Body of pancreas (tissue), 4 donors: Measurements from ENCODE around the gene PODXL. TPM values are rescaled to one million over a fixed set of nuclear protein-coding genes. Genes with fewer than 3 reads are reported as not detected.
"Not testable (repeated sequence)": the region's sequence is repeated elsewhere in the genome, so short reads cannot be mapped to it uniquely, and the experiment has no call there.

Experiments
- ATAC-seq: fragments of 150-250 bp; one replicate; pipeline ENCODE4 v1.9.1; 2016
- DNase-seq, 4 donors: peaks; one replicate each; pipeline ENCODE4 v3.0.0-alpha.2; 2019
- H3K27ac ChIP-seq, 4 donors: fragments of 200-600 bp; sonication (generic); 1 replicate in 3 of 4; 2 replicates in 1 of 4; pipeline versions ENCODE4 v1.5.1 to v1.6.1; 2016 to 2019; ENCODE audit warnings: mild to moderate bottlenecking in 1 of 4, mixed read lengths in 1 of 4, moderate library complexity in 1 of 4
- H3K27me3 ChIP-seq, 2 donors: fragments of 200-600 bp; sonication (generic); one replicate each; pipeline ENCODE4 v1.6.0; 2016; ENCODE audit warnings: mild to moderate bottlenecking in 1 of 2
- H3K36me3 ChIP-seq, 2 donors: fragments of 200-600 bp; sonication (generic); replicated peaks in 1 of 2; 2 replicates each; pipeline ENCODE4 v1.5.1; 2016; ENCODE audit warnings: low read depth in 2 of 2; ENCODE audit not compliant: insufficient read depth in 1 of 2
- H3K4me1 ChIP-seq: fragments of 200-600 bp; sonication (generic); one replicate; pipeline ENCODE4 v1.6.0; 2016
- H3K4me3 ChIP-seq, 2 donors: fragments of 200-600 bp; sonication (generic); 1 replicate in 1 of 2; 2 replicates in 1 of 2; pipeline ENCODE4 v1.5.1; 2016 to 2019
- H3K9me3 ChIP-seq, 3 donors: fragments of 200-600 bp; sonication (generic); 1 replicate in 2 of 3; 2 replicates in 1 of 3; pipeline ENCODE4 v1.5.1; 2016
- CTCF ChIP-seq, 7 experiments: fragments of 450-650 bp in 4 of 7; fragments of 200-600 bp in 3 of 7; sonication (generic) in 3 of 7; IDR thresholded peaks; one replicate each; pipeline ENCODE4 v1.5.1; 2016 to 2019; ENCODE audit warnings: antibody characterized with exemption in 7 of 7
- POLR2A ChIP-seq, 3 donors: fragments of 450-650 bp; IDR thresholded peaks; one replicate each; pipeline ENCODE4 v1.6.1; 2016; ENCODE audit warnings: antibody characterized with exemption in 3 of 3, mild to moderate bottlenecking in 2 of 3
- WGBS, 2 donors: methylation state at CpG; one replicate each; pipeline ENCODE4 v1.1.5; 2017; 5-methylcytosine and 5-hydroxymethylcytosine counted together
- intact Hi-C: fragments of 100-400 bp; cut with DNase I; formaldehyde crosslinking; loops from one replicate; pipeline ENCODE4 v1.15.1; 2023
- total RNA-seq, 2 donors: library from RNA; depleted of rRNA; stranded (reverse); fragments of >200 nt; gene quantifications; one replicate each; pipeline ENCODE4 v1.1.0, GENCODE V29; 2016

The PODXL gene
- total RNA-seq, 2 donors from 2014 or later, result 36.9 to 106 TPM

GRCh38 chr7:131467788-131468187 is 88.6 kb downstream of the PODXL start:
- peaks cover 0 to 21% of the 10 kb centered on the region in 2 donors for H3K36me3 ChIP-seq
- ATAC-seq, result no peak
- 91 to 95% methylated on average over 5 of the region's 5 CpGs for WGBS, 2 donors

GRCh38 chr7:131466735-131467365 is 89.6 kb downstream of the PODXL start:
- Histone ChIP-seq H3K9me3 (no peaks in the 10 kb centered on the region), H3K27ac (no peak overlapping the region), H3K4me1 (no peaks in the 10 kb centered on the region), H3K4me3 (no peak overlapping the region), H3K27me3 (no peaks in the 10 kb centered on the region), H3K36me3 (peaks cover 0 to 21% of the 10 kb centered on the region in 2 donors)
- ATAC-seq (no peak), DNase-seq (no peak)
- 93 to 96% methylated on average over 12 of the region's 12 CpGs for WGBS, 2 donors
- intact Hi-C loops, result no loop called here
- TF ChIP-seq CTCF (IDR thresholded peaks at IDR 0.05) (no peak), POLR2A (IDR thresholded peaks at IDR 0.05) (no peak)

More at GRCh38 chr7:131467788-131468187, 88.6 kb downstream of the PODXL start:
- Histone ChIP-seq H3K9me3 (no peaks in the 10 kb centered on the region), H3K4me3 (no peak overlapping the region), H3K4me1 (no peaks in the 10 kb centered on the region), H3K27ac (no peak overlapping the region), H3K27me3 (no peaks in the 10 kb centered on the region)
- no peak for DNase-seq
- TF ChIP-seq CTCF (IDR thresholded peaks at IDR 0.05) (no peak), POLR2A (IDR thresholded peaks at IDR 0.05) (no peak)
- intact Hi-C loops, result no loop called here

GRCh38 chr7:131462715-131463114 is 93.7 kb downstream of the PODXL start:
- H3K9me3 ChIP-seq, ATAC-seq, H3K4me1 ChIP-seq, H3K27me3 ChIP-seq, intact Hi-C loops, H3K4me3 ChIP-seq, DNase-seq, H3K27ac ChIP-seq: not testable (repeated sequence)
- peaks cover 0 to 13% of the 10 kb centered on the region in 2 donors for H3K36me3 ChIP-seq

- H3K36me3 ChIP-seq, result peaks cover 0 to 10% of the 10 kb centered on the region in 2 donors
- intact Hi-C loops, result no loop called here
- 71 to 81% methylated on average over 3 of the region's 3 CpGs for WGBS, 2 donors
Observed at GRCh38 chr7:131462059-131462458, 94.4 kb downstream of the PODXL start.

GRCh38 chr7:131459256-131459655 is 97.2 kb downstream of the PODXL start:
- Histone ChIP-seq H3K4me1 (peaks cover 15% of the 10 kb centered on the region), H3K36me3 (peaks cover 0 to 6% of the 10 kb centered on the region in 2 donors), H3K4me3 (no peak overlapping the region), H3K27me3 (no peaks in the 10 kb centered on the region), H3K9me3 (no peaks in the 10 kb centered on the region), H3K27ac (no peak overlapping the region)
- DNase-seq (no peak), ATAC-seq (no peak)
- intact Hi-C loops, result no loop called here
- TF ChIP-seq POLR2A (IDR thresholded peaks at IDR 0.05), result no peak
- TF ChIP-seq CTCF (IDR thresholded peaks at IDR 0.05), result no peak
- 100% methylated on average over 1 of the region's 1 CpG for WGBS, 2 donors

More at GRCh38 chr7:131462059-131462458, 94.4 kb downstream of the PODXL start:
- no peaks in the 10 kb centered on the region for H3K9me3 ChIP-seq
- TF ChIP-seq CTCF (IDR thresholded peaks at IDR 0.05), result no peak
- TF ChIP-seq POLR2A (IDR thresholded peaks at IDR 0.05), result no peak
- H3K4me3 ChIP-seq, result no peak overlapping the region
- ATAC-seq, result no peak
- H3K4me1 ChIP-seq, result no peaks in the 10 kb centered on the region
- no peak for DNase-seq
- no peaks in the 10 kb centered on the region for H3K27me3 ChIP-seq
- no peak overlapping the region for H3K27ac ChIP-seq
